NCI-H1105 treated with DMSO at 0.1 percent for 48 hours (cell line): ENCODE results near the gene PCTP.

Experiments used
- DNase-seq: peaks from one replicate; lab custom pipeline; 2025; lab: John Stamatoyannopoulos, UW

Gene PCTP

DNA sequence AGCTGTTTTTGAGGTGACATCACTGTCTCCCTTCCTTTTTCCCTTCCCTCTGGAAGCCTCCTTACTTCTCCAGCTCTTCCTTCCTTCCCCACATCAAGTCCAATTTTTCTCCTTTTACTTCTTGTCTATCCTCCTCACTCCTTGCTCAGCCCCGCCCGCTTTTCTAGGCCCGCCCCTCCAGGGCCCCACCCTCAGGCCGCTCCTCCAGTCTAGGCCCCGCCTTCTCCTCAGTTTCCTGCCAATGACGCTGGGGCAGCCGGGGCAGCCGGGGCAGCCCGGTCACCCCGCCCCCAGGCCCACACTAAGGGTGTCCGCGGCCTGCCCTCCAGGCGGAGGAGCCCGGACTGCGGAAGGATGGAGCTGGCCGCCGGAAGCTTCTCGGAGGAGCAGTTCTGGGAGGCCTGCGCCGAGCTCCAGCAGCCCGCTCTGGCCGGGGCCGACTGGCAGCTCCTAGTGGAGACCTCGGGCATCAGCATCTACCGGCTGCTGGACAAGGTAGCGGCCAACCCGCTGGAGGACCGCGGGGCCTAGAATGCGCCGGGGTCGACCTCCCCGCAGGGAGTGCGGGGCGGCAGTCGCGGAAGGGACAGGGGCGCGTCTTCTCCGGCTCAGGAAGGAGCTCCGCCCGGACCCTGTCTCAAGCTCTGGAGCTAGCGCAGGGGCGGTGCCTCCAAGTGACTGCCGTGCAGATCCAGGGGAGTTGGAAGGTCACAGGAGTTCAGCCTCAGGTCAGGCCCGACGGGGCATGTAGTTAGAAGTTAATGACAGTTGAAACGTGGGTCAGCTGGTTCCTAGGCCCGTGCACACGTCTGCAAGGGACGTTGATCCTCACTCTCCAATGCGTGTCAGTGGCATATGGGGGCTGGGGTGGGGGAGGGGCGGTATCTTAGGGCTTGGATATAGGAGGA is at the start of gene PCTP:
Gene PCTP (plus strand): TSS at position 302 of the 908 bp plus-strand sequence. CDS start 53 bp downstream, at position 355.
- DNase-seq: no peak

DNA sequence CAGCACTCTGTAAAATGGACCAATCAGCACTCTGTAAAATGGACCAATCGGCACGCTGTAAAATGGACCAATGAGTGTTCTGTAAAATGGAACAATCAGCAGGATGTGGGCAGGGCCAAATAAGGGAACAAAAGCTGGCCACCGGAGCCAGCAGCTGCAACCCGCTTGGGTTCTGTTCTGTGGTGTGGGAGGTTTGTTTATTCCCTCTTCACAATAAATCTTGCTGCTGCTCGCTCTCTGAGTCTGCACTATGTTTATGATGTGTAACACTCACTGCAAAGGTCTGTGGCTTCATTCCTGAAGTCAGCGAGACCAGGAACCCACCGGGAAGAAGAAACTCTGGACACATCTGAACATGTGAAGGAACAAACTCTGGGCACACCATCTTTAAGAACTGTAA is 48.7 kb upstream of the PCTP start:
- DNase-seq: no peak

DNA sequence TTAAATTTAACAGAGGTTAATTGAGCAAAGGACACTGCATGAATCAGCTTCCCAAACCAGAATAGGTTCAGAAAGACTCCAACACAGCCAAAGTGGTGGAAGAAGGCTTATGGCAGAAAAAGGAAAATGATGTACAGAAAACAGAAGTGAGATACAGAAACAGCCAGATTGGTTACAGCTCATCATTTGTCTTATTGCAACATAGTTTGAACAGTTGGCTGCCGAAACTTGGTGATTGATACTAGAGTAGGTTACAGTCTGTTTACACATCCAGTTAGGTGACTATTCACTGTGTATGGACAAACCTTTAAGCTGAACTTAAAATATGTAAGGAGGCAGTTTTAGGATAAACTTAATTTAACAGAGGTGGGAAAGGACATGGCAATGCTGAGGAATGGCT is 46.5 kb upstream of the PCTP start:
- DNase-seq: no peak

DNA sequence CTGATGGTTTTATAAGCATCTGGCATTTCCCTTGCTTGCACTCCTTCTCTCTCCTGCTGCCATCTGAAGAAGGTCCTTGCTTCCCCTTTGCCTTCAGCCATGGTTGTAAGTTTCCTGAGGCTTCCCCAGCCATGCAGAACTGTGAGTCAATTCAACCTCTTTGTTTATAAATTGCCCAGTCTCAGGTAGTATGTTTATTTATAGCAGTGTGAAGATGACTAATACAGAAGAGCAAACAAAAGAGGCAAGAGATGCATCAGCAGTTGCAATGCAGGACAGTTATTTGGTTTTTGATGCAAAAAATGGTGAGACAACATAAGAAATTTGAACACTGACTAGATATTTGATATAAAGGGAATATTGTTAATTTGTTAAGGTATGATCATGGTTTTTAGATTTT is 45.0 kb upstream of the PCTP start:
- no peak for DNase-seq

DNA sequence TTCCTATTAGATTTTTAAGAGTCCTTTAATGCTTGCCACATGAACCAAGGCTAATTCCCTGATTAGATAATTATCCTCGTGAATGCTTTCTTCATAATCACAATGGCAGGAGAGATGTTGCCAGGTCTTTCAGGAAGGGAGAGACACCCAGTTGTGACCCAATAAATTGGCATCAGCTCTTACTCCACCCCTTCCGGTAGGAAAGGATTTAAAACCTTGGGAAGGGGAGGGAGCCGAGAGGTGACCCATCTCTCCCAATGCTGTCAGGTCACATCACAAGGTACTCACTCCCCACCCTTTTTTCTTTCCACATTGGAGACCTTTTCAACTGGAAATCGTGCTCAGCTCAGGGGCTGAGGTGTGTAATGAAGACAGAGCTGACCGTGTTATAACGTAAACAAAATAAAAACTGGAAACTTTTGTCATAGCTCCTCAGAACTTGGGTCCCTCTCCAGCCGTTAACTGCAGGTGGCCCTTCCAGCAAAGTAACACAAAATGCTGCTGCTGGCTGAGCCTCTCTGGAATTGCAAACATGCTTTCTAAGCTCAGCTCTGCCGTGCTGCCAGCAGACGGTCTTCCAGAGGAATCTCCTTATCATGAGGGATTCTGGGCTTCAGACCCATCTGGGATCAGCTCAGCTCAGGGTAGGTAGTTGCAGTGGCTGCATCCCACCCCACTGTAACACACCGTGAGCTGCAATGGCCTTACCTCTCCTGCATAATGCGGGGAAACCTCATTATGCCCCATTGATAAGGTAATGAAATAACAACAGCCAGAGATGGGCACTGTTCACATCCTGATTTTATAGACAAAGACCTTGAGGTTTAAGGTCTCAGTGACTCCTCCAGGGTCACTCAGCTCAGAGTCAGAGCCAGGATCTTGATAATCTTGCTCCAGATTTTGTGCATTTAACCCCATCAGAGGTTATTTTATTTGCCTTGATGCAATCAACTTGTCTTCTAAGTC is 43.8 kb upstream of the PCTP start:
- no peak for DNase-seq

DNA sequence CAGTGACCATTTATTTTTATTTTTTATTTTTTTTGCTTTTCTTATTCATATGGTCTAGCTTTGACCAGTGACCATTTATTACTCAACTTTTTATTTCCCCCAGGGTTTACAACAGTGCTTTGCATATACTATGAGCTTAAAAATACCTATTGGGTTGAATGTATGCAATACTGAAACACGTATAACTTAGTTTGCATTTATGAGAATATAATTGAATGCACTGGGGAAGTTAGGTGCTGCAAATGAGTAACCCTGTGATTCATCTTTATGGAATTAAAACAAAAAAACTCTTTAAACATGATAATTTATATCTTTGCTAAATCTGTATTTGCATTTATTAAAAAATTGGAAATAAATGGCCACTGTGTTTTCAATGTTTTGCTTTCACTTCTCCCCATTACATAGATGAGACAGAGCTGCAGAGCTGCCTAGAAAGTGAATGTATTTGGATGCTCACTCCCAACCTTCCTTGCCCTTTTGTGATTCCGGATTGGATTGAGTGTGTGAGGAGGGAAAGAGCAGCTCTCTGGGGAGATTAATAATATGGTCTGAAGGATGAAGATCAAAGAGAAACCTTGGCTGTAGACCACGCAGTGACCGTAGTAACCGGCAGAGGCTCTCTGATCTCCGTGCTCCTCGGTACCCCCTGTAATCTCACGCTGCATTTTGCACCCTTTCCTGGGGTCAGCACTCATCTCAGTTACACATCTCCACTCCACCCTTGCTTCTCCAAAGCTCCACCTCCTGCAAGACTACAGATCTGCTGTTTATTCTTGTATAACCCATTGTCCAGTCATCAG is 42.5 kb upstream of the PCTP start:
- DNase-seq: no peak

DNA sequence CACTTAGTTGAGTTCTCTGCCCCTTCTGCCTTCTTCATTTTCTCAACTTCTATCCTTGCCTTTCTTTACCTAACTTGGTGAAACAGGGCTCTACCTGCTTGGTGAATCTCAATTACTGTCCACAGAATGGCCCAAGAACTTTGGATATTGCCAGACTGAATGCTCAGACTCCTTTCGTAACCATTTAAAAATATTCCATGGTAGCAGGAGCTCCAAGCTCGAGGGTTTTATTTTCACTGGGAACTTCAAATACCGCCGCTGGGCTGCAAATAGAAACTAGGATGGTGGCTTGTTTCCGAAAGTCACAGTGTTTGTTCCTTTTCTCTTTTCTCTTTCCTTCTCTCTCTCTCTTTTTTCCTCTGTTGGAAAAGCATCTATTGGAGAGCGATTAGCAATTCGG is 41.4 kb upstream of the PCTP start:
- DNase-seq: no peak

DNA sequence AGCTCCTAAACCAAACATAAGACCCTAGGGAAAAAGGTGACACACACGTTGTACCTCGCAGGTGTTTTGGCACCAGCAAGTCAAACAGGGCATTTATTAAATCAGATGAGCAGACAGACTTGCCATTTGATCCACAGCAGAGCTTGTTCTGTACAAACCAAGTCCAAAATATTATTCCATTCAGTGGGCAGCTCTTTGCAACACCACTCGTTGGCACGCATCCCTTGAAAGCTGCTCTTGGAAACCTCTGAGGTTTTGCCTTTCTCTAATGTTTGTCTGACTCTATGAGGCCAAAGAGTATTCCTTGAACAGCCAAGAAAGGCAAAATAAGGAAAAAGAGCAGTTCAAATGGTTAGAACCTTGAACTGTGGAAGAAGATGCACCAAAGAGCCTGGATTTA is 40.9 kb upstream of the PCTP start:
- no peak for DNase-seq

DNA sequence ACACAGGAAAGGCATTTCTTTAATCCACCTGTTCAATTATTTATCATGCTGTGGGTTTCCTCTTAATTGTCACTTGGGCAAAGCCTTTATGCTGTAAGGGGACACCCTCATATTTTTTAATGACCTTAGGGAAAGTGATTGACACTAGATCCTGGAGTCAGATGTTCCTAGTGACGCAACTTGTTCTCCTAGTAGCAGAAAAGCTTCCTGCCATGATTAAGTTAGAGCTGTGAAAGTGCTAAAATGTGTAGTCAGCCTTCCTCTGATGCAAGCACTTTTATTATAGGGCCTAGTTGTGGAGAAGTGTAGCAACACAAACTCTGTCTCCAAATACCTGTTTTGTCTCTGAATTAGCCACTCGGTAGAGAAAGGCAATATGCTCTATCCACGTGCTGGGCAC is 40.4 kb upstream of the PCTP start:
- DNase-seq: no peak

DNA sequence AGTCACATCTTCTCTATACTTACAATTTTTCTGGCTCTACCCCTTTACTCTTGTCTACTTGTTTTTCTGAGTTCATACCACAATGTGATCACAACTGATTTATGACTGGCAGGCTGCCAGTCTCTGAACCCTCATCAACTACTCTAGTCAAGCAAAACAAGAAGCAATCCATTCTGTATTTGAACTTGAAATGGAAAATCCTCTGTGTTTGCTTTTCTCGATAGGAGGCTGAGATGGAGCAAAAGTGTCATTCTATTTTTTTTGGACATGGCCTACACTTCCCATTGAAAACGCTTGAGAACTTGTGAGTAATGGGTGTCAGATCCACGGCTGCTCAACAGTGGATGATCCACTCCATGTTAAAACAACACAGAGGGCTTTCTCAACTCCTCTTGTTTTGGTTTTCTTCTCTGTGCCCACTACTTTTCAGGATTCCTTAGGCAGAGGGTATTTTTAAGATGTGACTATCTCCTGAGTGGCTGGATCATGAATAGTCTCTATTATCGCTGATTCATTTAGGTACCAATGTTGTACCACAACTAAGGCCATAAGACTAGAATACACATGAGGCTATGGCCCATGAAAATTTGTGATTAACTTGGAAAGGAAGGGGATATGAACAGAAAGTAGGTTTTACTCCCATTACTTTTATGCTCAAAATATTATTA is 39.9 kb upstream of the PCTP start:
- no peak for DNase-seq

DNA sequence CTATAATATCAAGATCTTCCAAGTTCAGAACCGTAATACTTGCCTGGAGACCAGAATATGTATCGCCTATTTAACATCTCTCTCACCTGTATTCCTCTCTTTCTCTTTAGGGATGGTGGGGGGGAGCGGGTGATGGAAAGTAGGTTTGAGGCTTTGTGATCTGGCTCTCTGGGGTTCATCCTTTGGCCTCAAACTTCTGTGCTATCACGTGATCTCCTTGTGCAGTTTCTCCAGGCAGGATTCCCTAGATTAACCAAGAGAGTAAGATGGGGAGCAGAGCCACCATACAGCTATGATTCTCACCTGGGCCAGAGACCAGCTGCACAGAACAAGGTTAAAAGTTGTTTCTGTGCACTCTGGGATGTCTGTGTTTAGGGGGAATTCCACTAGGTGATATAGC is 33.4 kb upstream of the PCTP start:
- DNase-seq: no peak

DNA sequence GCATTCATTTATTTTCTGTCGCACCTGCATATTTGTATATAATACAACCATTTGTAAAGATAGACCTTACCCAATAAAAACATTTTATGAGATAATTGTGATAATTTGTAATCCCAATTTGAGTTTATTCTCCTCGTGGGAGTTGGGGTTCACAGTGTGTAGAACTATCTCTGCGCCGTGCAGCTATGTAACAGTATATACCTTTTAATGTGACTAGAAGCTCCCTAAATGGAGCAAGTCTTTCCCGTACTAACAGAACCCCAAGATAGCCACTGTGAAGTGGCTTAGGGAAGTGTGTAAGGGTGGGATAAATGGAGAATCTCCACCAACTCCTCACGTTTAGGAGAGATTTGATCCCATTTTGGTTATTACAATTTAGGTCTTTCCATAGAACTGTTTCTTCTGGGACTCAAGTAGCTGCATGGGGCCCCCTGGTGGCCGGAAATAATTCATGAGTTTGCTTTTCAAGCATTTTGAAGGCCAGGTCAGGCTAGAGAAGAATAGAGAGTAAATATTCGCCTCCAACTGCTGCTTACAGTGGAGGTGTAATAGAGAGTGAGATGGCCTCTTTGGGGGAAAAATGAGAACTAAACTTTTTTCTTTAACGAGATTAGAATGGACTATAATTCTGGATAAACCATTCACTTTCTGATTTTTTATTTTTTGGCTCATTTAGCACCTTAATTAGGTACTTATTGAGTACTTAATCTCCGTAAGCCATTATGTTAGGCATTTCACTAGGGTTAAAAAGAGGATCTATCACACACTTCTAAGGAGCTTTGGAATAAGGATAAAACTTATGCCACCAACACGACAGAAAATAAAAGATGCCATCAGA is 32.7 kb upstream of the PCTP start:
- peak; percentile 8 for DNase-seq

DNA sequence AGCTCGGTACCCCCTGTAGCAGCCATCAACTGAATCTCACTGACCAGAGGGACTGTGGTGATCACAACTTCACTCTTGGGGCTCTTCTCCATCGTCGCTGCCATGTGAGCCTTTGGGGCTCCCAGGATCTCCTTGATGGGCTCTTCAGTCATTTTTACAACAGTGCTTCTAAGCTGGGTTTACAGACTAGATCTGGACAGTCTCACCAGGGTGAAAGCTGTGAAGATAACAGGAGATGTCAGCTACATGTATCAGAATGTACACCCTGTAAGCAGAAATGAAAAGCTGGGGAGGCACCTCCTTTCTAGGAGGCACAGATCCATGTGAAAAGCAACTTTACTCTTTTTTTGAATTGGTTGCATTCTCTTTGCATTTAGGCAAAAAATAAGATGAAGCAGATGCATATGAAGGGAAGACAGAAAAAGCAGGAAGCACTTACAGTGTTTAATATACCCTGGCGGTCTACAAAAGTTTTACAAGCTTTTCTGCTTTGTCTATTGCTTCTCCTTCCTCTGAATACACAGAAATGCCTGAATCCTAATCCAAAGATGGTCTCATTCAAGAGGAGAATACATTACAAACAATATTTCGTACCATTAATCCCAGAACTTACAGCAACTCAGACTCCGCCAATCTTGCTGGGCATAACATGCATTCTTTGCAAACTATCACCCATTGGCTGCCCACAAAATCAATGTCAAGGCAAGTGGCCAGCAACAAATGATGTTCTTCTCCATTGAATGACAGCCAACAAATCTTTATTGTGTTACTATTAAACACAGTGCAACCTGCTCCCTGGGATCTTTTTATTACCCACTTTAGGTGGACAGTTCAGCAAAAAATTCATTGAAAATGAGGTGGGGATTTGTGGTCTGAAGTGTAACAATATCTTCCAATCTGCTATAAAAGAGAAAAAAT is 29.7 kb upstream of the PCTP start:
- no peak for DNase-seq

DNA sequence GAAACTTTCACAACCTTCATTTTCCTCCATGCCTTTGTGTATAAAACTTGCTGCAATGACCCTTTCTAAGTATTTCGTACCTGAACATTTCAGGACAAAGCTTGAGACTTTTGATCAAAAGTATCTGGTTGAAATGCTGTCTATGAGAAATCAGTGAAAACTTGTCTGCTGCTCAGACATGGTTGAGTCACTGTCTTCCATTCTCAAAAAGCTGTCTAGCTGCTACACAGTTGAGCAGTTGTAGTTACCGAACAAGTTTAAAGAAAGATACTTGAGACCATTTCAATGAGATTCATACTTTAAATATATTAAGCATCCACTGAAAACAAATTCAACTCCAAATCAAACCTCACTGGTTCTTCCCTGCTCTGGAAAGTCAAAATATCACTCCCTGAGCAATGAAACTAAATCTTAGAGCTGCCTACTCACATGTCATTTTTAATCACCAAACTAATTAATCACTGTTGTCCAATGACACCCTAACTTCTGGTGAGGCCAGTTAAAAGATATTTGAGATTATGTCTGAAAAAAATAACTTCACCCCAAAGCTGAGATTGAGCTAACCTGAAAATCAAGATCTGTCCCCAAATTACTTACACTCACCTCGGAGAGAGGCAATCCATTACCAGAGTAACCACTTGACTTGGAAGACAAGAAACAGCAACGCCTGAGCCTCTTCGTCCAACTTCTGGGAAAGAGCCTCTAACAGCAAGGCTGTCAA is 28.7 kb upstream of the PCTP start:
- DNase-seq: no peak

DNA sequence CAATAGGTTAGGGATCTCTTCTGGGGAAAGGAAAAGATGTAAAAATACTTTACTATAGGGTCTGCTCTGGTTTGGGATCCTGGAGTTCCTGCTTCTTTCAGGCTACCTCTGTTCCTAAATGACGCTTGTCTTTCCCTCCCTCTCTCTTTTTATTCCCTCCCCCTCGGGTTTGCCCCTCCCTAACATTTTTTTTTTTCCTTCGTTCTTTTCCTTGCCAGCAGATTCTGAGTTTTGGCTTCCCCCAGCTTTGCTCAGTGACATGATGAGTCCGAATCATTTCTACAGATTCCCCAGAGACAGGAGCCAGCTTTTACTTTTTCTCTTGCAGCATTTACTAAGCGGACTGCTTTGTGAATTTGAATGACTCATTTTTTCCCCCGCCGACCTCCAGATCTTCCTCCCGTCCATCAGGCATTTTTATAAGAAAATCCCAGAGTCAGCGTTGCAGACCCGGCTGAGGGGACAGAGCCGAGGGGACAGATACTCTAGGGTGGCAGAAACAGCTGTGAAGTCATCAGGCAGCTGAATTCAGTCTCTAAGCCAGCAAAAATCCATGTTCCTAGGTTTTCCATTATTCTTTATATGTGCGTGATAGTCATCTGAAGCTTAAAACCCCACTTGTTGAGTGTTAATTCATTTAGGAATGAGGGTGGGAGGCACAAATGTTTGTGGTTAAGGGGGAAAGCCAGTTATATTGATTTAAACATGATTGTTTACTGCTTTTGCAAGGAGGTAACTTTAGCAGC is 27.9 kb upstream of the PCTP start, which contains the start of gene TMEM100:
Gene TMEM100 (minus strand): TSS at position 123 of the 746 bp plus-strand sequence. CDS start 1,794 bp downstream, outside the sequence.
- no peak for DNase-seq

DNA sequence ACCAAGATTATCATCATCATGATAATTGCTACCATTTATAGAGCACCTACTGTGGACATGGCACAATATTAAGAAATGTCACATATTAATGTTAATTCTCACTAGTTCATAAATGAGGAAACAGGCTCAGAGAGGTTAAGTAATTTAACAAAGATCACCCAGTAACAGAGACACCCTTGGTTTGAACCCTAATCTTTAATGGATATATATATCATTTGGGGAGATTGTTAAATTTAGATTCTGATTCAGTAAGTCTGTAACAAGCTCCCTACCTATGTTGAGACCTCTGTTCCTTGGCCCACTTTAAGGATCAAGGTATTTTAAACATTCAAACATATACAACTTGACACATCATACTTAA is 27.4 kb upstream of the PCTP start:
- DNase-seq: no peak

DNA sequence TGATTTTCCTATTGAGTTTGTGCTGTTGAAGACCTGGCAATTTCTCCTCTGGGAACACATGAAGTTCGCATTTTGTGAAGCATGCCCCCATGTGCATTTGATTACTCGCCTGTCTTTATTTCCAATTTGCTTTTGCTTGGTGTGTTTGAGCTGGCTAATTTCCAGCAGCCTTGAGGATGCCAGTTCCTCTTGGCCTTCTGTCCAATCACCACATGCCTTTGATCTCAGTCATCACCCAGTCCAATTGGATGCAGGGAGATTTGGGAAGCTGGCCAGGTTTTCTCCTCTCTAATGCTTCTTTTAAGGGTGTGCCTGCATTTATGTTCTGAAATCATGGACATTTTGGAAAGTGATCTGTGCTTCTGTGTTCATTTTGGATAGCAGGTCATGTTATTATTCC is 24.4 kb upstream of the PCTP start:
- peak; percentile 27 for DNase-seq

DNA sequence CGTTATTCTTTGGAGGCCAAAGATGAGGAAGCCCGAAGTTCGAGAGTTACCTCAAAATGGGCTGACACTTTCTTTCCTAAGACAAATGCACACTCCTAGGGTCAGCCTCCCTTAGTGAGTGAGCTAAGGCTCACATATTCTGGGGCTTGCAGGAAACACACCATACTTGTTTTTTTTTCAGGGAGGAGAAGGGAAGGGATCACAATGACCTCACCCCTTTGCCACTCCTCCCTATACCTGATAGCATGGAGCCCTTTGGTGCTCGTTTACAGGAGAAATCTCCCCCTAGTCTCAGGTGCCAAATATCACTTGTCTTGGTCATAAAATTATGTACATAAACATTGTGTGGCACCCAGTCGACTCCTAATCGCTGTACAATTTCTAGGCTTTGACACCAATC is 23.6 kb upstream of the PCTP start:
- DNase-seq: no peak
